HG03520 (cell line): ENCODE measurements around the gene CROCC.
A peak's percentile ranks its signal among the peaks of the same experiment; 100 is the strongest.
"Not testable (repeated sequence)": the region's sequence is repeated elsewhere in the genome, so short reads cannot be mapped to it uniquely, and the experiment has no call there.

Experiments
- ATAC-seq: cut with Tn5 transposase; IDR thresholded peaks from one replicate; pipeline ENCODE4 v1.9.1; 2021; ENCODE audit warnings: mild to moderate bottlenecking, moderate library complexity; ENCODE audit not compliant: unreplicated experiment

The CROCC gene

GRCh38 chr1:16936580-16936979, 14.8 kb downstream of the CROCC start:
- not testable (repeated sequence) for ATAC-seq

- no peak for ATAC-seq
These were observed 16.9 kb downstream of the CROCC start for GRCh38 chr1:16938351-16939321.

DNA sequence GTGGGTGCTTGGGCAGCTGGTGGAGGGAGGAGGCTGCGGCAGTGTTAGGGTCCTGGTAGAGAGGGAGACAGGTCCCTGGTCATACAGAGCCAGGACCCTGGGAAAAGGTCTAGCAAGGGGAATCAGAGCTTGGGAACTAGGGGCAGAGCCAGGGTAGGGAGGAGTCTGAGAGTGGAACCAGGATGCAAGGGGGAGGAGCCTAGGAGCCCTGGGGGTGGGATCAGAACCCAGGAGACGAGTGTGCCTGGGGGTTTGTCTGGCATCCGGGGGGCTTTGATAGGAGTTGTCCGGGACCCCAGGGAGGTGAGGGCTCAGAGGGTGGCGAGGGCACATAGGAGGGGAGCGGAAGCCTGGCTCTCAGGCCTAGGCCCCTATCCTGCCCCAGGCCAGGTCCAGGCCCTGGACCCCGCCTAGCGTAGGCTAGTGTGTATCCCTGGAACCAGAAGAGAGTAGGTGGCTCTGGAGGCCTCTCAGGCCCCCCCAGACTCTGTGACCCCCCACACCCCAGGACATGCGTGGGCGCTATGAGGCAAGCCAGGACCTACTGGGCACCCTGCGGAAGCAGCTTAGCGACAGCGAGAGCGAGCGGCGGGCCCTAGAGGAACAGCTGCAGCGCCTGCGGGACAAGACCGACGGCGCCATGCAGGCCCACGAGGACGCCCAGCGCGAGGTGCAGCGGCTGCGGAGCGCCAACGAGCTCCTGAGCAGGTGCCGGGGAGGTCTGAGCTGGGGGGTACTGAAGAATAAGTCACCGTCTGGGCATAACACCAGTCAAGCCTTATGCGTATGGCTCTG, 17.9 kb downstream of the CROCC start:
- ATAC-seq: not testable (repeated sequence)

DNA sequence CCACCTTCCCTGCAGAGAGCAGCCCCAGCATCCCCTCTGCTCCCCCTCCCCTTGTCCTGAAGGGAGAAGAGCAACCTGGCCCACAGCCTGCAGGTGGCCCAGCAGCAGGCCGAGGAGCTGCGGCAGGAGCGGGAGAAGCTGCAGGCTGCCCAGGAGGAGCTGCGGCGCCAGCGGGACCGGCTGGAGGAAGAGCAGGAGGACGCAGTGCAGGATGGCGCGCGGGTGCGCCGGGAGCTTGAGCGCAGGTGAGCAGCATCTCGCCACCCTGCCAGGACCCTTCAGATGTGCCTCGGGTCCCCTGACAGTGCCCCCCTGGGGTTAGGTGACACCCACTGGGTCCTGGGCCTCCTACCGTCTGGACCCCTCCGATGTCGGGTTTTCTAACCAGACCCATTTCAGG, 22.3 kb downstream of the CROCC start:
- no peak for ATAC-seq

DNA sequence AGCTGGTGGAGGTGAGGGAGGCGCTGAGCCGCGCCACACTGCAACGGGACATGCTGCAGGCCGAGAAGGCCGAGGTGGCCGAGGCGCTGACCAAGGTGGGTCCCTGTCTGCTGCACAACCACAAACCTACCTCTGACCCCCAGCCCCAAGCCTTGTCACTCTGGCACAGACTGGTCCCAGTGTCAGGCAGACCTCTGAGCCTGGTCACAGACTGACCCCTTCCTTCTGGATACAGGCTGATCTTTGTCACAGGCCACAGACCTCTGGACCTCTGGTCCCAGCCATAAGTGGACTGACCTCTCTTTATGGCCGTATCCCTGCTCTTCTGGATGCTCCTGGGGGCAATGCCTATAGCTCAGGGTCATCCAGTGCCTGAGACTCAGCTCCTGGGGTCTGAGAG, 23.8 kb downstream of the CROCC start:
- not testable (repeated sequence) for ATAC-seq

- not testable (repeated sequence) for ATAC-seq
These were observed 24.5 kb downstream of the CROCC start for GRCh38 chr1:16946185-16946584.

- no peak for ATAC-seq
These were observed 24.9 kb downstream of the CROCC start for GRCh38 chr1:16946646-16947045.

DNA sequence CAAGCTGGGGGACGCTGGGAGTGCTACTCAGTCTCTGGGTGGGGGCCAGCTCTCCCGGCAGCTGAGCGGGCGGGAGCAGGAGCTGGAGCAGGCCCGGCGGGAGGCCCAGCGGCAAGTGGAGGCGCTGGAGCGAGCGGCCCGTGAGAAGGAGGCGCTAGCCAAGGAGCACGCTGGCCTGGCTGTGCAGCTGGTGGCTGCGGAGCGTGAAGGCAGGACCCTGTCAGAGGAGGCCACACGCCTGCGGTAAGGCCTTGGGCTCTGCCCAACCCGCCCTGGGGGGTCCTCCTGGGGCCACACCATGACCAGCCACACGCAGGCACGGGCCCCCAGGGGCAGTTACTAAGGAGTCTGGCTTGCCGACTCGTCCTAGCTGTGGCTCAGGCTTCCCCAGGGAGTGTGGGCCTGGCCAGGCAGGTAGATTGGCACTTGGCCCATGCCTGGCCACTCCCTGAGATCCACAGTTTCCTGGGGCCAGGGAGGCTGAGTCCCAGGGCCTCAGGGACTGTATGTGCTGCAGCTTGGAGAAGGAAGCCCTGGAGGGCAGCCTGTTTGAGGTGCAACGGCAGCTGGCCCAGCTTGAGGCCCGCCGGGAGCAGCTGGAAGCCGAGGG, 26.7 kb downstream of the CROCC start:
- not testable (repeated sequence) for ATAC-seq

GRCh38 chr1:16949026-16949425, 27.3 kb downstream of the CROCC start:
- not testable (repeated sequence) for ATAC-seq

DNA sequence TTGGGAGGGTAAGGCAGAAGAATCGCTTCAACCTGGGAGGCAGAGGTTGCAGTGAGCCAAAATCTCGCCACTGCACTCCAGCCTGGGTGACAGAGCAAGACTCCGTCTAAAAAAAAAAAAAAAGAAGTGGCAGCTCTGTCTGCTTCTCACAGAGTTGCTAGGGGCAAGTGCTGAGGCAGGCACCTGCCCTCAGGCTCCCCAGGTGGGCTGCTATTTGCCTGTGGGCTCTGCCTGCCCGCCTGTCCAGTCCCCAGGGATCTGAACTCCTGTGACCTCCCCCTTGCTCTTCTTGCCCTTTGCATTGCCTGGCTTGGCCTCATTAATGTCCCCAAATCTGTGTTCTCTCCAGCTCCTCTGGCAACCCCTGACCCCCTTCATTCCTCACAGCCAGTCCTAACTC, 30.6 kb downstream of the CROCC start:
- ATAC-seq: not testable (repeated sequence)

DNA sequence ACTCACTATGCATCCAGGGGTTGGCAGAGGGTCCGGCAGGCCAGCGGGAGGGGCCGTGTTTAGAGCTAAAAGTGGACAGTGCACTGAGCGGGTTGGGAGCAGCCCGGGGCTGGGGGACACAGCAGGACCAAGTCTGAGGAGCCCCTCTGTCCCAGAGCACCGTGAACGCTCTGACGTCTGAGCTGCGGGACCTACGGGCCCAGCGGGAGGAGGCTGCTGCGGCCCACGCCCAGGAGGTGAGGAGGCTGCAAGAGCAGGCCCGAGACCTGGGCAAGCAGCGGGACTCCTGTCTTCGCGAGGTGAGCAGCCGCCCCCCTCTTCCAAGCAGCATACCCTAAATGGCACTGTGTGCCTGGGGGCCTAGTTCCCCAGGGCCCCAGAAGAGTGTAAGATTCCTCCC, 32.8 kb downstream of the CROCC start:
- no peak for ATAC-seq

GRCh38 chr1:16955186-16955585, 33.5 kb downstream of the CROCC start:
- ATAC-seq: no peak

GRCh38 chr1:16956775-16957174, 35.0 kb downstream of the CROCC start:
- no peak for ATAC-seq

DNA sequence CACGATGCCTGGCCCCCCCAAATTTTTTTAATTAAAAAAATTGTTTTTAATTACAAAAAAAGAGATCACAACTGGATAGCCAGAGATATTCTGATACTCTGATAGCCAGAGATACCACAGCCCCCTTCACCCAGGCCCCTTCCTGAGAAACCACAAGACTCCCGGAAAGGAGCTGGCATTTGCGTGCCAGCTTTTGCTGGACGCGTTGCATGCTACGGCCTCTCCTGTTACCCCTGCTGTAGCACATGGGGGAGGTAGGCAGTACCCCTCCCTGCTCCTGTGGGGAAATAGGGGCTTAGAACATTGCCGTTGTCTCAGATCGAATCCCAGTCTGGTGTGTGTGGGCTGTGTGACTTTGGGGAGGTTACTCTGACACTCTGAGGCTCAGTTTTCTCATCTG, 36.0 kb downstream of the CROCC start:
- ATAC-seq: no peak

DNA sequence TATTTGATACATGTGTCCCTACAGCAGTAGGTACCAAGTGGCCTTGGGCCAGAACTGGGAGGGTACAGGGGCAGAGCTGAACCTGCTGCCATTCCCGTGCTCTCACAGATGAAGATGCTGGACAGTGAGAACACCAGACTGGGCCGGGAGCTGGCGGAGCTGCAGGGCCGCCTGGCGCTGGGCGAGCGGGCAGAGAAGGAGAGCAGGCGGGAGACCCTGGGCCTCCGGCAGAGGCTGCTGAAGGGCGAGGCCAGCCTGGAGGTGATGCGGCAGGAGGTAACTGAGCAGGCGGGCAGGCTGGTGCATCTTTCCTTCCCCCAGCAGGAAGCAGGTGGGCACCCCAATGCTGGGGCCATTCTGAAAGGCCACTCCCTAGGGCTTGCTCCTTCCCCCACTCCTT, 36.7 kb downstream of the CROCC start:
- ATAC-seq: no peak

DNA sequence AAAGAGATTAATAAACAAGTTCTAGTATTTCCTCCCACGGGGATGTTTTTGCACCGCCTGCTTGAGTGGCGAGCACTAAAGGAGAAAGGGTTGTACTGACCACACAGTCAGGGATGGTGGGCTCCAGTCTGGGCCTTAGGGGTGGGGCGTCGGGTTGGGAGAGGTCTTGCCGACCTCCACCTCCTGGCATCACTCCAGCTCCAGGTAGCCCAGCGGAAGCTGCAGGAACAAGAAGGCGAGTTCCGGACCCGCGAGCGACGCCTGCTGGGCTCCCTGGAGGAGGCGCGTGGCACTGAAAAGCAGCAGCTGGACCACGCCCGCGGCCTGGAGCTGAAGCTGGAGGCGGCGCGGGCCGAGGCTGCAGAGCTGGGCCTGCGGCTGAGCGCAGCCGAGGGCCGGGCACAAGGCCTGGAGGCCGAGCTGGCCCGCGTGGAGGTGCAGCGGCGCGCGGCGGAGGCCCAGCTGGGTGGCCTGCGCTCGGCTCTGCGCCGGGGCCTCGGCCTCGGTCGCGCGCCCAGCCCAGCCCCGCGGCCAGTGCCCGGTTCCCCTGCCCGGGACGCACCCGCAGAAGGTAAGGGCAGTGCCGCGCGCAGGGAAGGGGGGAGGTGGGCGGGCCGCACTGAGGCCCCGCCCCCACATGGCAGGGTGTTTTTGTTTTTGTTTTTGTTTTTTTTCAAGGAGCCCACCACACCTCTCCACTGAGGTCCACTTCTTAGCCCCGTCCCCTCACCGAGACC, 39.0 kb downstream of the CROCC start:
- ATAC-seq: peak; percentile 64

- ATAC-seq: no peak
These were observed 39.8 kb downstream of the CROCC start for GRCh38 chr1:16961297-16962133.

- ATAC-seq: not testable (repeated sequence)
These were observed 42.4 kb downstream of the CROCC start for GRCh38 chr1:16964169-16964568.

DNA sequence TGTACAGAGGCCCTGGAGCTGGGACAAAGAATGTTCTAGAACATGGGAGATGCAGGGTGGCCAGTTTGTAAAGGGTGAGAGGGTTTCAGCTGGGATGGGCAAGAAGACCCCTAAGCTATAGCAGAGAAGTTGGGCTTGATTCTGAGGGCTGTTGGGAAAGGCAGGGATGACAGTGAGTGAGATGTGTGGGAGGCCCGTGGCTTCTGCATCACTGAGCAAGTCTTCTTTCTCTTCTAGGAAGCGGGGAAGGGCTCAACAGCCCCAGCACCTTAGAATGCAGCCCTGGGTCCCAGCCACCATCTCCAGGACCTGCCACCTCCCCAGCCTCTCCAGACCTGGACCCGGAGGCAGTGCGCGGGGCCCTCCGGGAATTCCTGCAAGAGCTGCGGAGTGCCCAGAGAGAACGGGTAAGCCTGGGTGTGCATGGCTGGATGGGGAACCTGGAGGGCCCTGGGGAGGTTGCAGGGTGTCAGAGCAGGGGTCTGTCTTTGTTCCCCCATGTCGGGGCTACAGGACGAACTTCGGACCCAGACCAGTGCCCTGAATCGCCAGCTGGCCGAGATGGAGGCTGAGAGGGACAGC, 43.8 kb downstream of the CROCC start:
- ATAC-seq: no peak
